DND-41 (cell line): Measurements from ENCODE around the gene RAB7A.

Experiments used
- CTCF ChIP-seq: IDR thresholded peaks from 2 replicates; pipeline ENCODE4 v1.5.1; 2012; ENCODE audit warnings: borderline replicate concordance, low read length, moderate library complexity, mild to moderate bottlenecking; ENCODE audit not compliant: poor library complexity, severe bottlenecking; ENCODE audit errors: extremely low read depth
- EZH2 ChIP-seq: IDR thresholded peaks from 3 replicates; pipeline ENCODE4 v1.6.1; 2012; ENCODE audit warnings: borderline replicate concordance, low read depth, mild to moderate bottlenecking, moderate library complexity, low read length, inconsistent platforms; ENCODE audit not compliant: severe bottlenecking

- TF ChIP-seq CTCF, result no peak
- no peak for TF ChIP-seq EZH2
Observed at GRCh38 chr3:128684986-128685726, 40.8 kb upstream of the RAB7A start.
